Activated naive CD8-positive, alpha-beta T cell treated with anti-CD3 and anti-CD28 coated beads, Interleukin-2, amount 50 U/mL, for 24 hours (primary cell): Measurements from ENCODE around the gene TNS3.

Source experiments
- ATAC-seq: fragments of 150-1000 bp; cut with Tn5 transposase; one replicate; pipeline ENCODE4 v1.10.0; 2021
- DNase-seq: peaks from one replicate; pipeline ENCODE4 v3.0.0; 2021
- H3K27ac Mint-ChIP-seq: one replicate; pipeline ENCODE4 v1.8.0; 2021; ENCODE audit warnings: mild to moderate bottlenecking, mixed read lengths
- H3K27me3 Mint-ChIP-seq: one replicate; pipeline ENCODE4 v1.8.0; 2021; ENCODE audit warnings: mixed read lengths
- H3K36me3 Mint-ChIP-seq: one replicate; pipeline ENCODE4 v1.8.0; 2021; ENCODE audit warnings: low read depth, mixed read lengths
- H3K4me1 Mint-ChIP-seq: one replicate; pipeline ENCODE4 v1.8.0; 2021; ENCODE audit warnings: mixed read lengths
- H3K4me3 Mint-ChIP-seq: one replicate; pipeline ENCODE4 v1.8.0; 2021; ENCODE audit warnings: mild to moderate bottlenecking, moderate library complexity, mixed read lengths
- H3K9me3 Mint-ChIP-seq: one replicate; pipeline ENCODE4 v1.8.0; 2021; ENCODE audit warnings: mixed read lengths

TNS3 gene

DNA sequence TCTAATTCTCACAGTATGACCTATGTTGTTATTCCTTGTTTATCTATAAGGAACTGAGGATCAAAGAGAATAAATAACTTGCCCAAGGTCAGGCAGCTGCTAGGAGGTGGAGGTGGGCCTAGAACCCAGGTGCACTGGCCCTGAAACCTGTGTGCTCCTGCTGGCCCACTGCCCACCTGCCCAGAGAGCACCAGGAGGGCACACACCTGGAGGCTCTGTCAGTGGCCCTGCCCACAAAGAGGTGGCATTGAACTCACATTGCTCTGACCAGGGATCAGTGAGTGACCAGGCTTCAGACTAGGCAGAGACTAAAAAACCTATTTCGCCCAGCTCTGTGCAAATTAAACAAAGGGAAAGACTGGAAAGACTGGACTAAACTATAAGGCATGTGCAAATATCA is 210.6 kb downstream of the TNS3 start:
- Mint-ChIP-seq H3K36me3 (no peaks in the 10 kb centered on the region), H3K9me3 (no peaks in the 10 kb centered on the region), H3K27me3 (peaks cover 3% of the 10 kb centered on the region), H3K4me1 (no peaks in the 10 kb centered on the region), H3K27ac (no peak overlapping the region), H3K4me3 (no peak overlapping the region)
- no peak for DNase-seq
- no peak for ATAC-seq

DNA sequence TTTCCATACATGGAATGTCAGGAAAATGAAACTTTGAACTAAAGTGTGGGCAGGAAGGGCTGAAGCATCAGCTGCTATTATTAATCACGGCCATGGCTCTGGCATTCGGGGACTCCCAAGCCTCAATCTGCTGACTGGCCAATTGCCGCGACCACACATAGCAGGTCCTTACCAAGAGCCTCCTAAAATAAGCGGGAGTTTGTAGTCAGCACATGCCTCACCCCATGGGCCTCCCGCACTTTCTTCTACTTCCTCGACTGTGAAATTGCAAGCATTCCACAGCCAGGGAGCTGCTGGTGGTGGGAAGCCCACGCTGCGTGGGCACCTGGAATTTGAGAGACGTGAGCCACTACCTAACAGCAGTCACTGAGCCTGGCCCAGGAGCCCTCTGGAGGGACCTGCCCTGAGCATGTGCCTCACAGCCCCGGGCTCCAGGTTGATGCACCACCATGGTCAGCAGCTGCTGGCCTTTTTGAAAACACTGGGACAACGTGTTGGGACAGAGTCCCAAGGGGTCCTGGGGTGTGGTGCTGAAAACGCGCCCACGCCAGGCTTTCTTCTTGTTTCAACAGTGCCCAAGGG is 211.4 kb downstream of the TNS3 start:
- H3K27me3 Mint-ChIP-seq = peaks cover 3% of the 10 kb centered on the region
- H3K27ac Mint-ChIP-seq = no peak overlapping the region
- no peaks in the 10 kb centered on the region for H3K4me1 Mint-ChIP-seq
- no peak for DNase-seq
- H3K36me3 Mint-ChIP-seq = no peaks in the 10 kb centered on the region
- no peak for ATAC-seq
- H3K9me3 Mint-ChIP-seq = no peaks in the 10 kb centered on the region
- no peak overlapping the region for H3K4me3 Mint-ChIP-seq

DNA sequence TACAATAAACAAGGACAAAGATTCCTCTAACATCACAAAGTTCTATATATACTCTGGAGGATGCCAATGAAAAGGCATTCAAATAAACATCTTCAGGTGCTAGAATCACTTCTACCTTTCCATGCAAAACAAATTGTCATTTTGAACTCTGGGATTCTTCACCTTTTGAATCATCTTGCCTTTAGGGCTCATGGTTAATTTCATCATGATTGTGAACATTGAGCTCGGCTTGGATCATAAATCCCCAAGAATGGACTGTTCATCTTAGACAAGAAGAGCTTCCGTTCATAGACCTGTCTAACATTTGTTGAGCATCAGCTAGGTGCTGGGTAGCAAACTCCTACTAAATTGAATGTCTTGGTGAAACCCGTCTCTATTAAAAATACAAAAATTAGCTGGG is 212.2 kb downstream of the TNS3 start:
- ATAC-seq (no peak), DNase-seq (no peak)
- Mint-ChIP-seq H3K4me1 (no peaks in the 10 kb centered on the region), H3K9me3 (no peaks in the 10 kb centered on the region), H3K36me3 (no peaks in the 10 kb centered on the region), H3K27ac (no peak overlapping the region), H3K27me3 (peaks cover 3% of the 10 kb centered on the region), H3K4me3 (no peak overlapping the region)

GRCh38 chr7:47368190-47368812 is 213.6 kb downstream of the TNS3 start:
- Mint-ChIP-seq H3K27me3 (peaks cover 3% of the 10 kb centered on the region), H3K4me1 (no peaks in the 10 kb centered on the region)

DNA sequence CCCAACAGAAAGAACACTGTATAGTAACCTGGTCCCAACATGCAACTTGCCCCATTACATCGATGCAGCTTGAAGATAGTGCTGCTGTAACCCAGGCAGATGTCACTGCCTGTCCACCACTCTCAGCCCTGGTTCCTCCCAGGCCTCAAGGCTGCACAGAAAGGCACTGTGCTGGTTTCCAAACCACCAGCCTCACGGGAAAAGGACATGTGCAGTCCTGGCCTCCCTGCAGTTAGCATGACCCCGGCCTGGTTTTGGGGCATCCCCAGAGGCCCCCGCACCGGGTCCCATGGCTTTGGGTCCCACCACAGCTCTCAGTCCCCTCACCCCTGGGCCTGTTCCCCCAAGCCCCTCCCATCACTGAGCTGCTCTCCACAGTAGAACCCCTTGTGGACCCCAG is 214.5 kb downstream of the TNS3 start:
- no peaks in the 10 kb centered on the region for H3K36me3 Mint-ChIP-seq
- H3K4me1 Mint-ChIP-seq = no peaks in the 10 kb centered on the region
- no peaks in the 10 kb centered on the region for H3K9me3 Mint-ChIP-seq
- DNase-seq = no peak
- ATAC-seq = no peak
- H3K27ac Mint-ChIP-seq = no peak overlapping the region
- H3K27me3 Mint-ChIP-seq = peaks cover 3% of the 10 kb centered on the region
- no peak overlapping the region for H3K4me3 Mint-ChIP-seq

More at GRCh38 chr7:47368190-47368812, 213.6 kb downstream of the TNS3 start:
- H3K9me3 Mint-ChIP-seq = no peaks in the 10 kb centered on the region
- DNase-seq = no peak
- ATAC-seq = no peak
- H3K36me3 Mint-ChIP-seq = no peaks in the 10 kb centered on the region
- H3K4me3 Mint-ChIP-seq = no peak overlapping the region
- H3K27ac Mint-ChIP-seq = no peak overlapping the region

- H3K9me3 Mint-ChIP-seq = no peaks in the 10 kb centered on the region
- peaks cover 3% of the 10 kb centered on the region for H3K27me3 Mint-ChIP-seq
- no peak overlapping the region for H3K4me3 Mint-ChIP-seq
- no peaks in the 10 kb centered on the region for H3K4me1 Mint-ChIP-seq
- ATAC-seq (no peak), DNase-seq (no peak)
- H3K27ac Mint-ChIP-seq = no peak overlapping the region
- H3K36me3 Mint-ChIP-seq = no peaks in the 10 kb centered on the region
Measured at GRCh38 chr7:47366960-47367359, 215.0 kb downstream of the TNS3 start.

DNA sequence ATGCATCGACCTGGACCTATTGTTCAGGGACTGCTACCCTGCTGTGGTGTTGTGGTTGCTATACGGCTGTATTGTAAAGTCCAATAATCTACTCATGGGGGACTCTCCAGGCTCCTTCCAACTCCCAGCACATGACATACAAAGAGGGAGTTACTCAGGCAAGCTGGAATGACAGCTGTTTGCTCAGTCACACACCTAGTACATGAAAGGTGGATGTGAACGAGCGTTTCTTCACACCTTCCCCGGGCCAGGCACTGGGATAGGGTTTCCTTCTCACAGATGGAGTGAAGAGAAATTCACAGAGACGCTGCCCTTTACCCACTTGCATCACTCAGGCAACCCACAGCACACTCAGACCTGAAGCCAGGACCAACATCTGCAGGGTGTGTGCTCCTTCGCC is 215.7 kb downstream of the TNS3 start:
- Mint-ChIP-seq H3K36me3 (peaks cover under 1% of the 10 kb centered on the region), H3K27ac (no peak overlapping the region), H3K4me3 (no peak overlapping the region), H3K4me1 (no peaks in the 10 kb centered on the region), H3K9me3 (no peaks in the 10 kb centered on the region), H3K27me3 (peaks cover 3% of the 10 kb centered on the region)
- no peak for DNase-seq
- ATAC-seq = no peak

DNA sequence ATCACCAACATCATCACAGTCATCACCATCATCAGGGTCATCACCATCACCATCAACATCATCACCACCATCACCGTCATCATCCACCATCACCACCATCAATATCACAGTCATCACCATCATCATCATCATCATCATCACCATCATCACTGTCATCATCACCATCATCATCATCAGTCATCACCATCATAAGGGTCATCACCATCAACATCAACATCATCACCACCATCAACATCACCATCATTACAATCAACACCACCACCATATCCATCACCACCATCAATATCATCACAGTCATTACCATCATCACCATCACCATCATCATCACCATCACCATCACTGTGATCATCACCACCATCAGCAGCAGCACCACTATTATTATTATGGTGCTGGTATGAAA is 218.9 kb downstream of the TNS3 start:
- H3K36me3 Mint-ChIP-seq = peaks cover 1% of the 10 kb centered on the region
- H3K27ac Mint-ChIP-seq = no peak overlapping the region
- H3K4me1 Mint-ChIP-seq = peaks cover 2% of the 10 kb centered on the region
- H3K4me3 Mint-ChIP-seq = no peak overlapping the region
- DNase-seq = no peak
- H3K9me3 Mint-ChIP-seq = no peaks in the 10 kb centered on the region
- ATAC-seq = no peak
- peaks cover 3% of the 10 kb centered on the region for H3K27me3 Mint-ChIP-seq

- H3K4me3 Mint-ChIP-seq = no peak overlapping the region
- H3K27me3 Mint-ChIP-seq = no peaks in the 10 kb centered on the region
- DNase-seq (peak; percentile 62), ATAC-seq (peak; percentile 87)
- H3K9me3 Mint-ChIP-seq = no peaks in the 10 kb centered on the region
- H3K4me1 Mint-ChIP-seq = peaks cover 2% of the 10 kb centered on the region
- H3K36me3 Mint-ChIP-seq = peaks cover 1% of the 10 kb centered on the region
- H3K27ac Mint-ChIP-seq = peak overlapping the region; percentile 15
Measured at GRCh38 chr7:47361746-47362215, 220.1 kb downstream of the TNS3 start.

- peak overlapping the region; percentile 15 for H3K27ac Mint-ChIP-seq
- H3K4me1 Mint-ChIP-seq = peaks cover 2% of the 10 kb centered on the region
- H3K9me3 Mint-ChIP-seq = no peaks in the 10 kb centered on the region
- no peaks in the 10 kb centered on the region for H3K27me3 Mint-ChIP-seq
- peaks cover 1% of the 10 kb centered on the region for H3K36me3 Mint-ChIP-seq
- no peak for ATAC-seq
- no peak for DNase-seq
- no peak overlapping the region for H3K4me3 Mint-ChIP-seq
Measured at GRCh38 chr7:47361236-47361635, 220.7 kb downstream of the TNS3 start.

GRCh38 chr7:47360301-47360900 is 221.5 kb downstream of the TNS3 start:
- Mint-ChIP-seq H3K36me3 (peaks cover 1% of the 10 kb centered on the region), H3K4me3 (no peak overlapping the region), H3K27ac (no peak overlapping the region), H3K9me3 (no peaks in the 10 kb centered on the region), H3K27me3 (no peaks in the 10 kb centered on the region), H3K4me1 (peaks cover 2% of the 10 kb centered on the region)
- DNase-seq = no peak
- ATAC-seq = no peak

GRCh38 chr7:47358944-47359588 is 222.8 kb downstream of the TNS3 start:
- Mint-ChIP-seq H3K9me3 (no peaks in the 10 kb centered on the region), H3K27me3 (no peaks in the 10 kb centered on the region), H3K4me3 (no peak overlapping the region), H3K27ac (no peak overlapping the region), H3K36me3 (peaks cover 1% of the 10 kb centered on the region), H3K4me1 (peaks cover 2% of the 10 kb centered on the region)
- no peak for DNase-seq
- no peak for ATAC-seq

DNA sequence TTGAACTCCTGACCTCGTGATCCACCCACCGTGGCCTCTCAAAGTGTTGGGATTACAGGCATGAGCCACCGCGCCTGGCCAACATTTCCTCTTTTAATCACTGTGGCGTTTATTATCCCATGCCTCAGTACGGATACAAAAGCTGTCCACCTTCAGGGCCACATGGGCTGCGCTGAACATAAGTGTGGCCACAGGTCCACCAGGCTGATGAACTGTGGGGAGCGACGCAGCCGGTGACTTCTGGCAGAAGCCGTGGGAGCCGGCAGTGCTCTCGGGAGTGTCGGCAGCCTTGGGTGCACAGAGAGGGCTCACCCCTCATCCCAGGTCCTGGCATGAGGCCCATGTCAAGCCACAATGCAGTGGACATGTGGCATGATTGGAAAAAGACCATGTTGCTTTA is 223.6 kb downstream of the TNS3 start:
- Mint-ChIP-seq H3K36me3 (peaks cover 1% of the 10 kb centered on the region), H3K27ac (no peak overlapping the region), H3K27me3 (no peaks in the 10 kb centered on the region), H3K4me3 (no peak overlapping the region), H3K9me3 (no peaks in the 10 kb centered on the region), H3K4me1 (peaks cover 2% of the 10 kb centered on the region)
- no peak for ATAC-seq
- no peak for DNase-seq

DNA sequence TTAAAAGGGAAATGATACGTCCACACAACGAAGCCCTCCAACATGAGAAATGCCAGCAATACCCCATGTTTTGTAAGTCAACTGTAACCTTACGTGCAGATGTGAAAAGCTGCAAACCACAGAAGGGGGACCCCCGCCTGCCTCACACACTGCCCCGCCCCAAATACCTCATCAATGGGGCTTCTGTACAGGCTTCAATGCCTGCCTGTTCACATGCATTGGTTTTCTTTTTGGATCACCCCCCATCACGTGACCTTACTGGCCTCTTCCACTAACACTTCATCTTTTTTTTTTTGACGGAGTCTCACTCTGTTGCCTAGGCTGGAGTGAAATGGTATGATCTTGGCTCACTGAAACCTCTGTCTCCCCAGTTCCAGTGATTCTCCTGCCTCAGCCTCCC is 224.0 kb downstream of the TNS3 start:
- no peak for DNase-seq
- ATAC-seq = peak; percentile 18
- Mint-ChIP-seq H3K4me1 (peaks cover 2% of the 10 kb centered on the region), H3K4me3 (no peak overlapping the region), H3K9me3 (no peaks in the 10 kb centered on the region), H3K27me3 (no peaks in the 10 kb centered on the region), H3K36me3 (peaks cover 1% of the 10 kb centered on the region), H3K27ac (no peak overlapping the region)

GRCh38 chr7:47357361-47357760 is 224.6 kb downstream of the TNS3 start:
- no peak for ATAC-seq
- no peaks in the 10 kb centered on the region for H3K9me3 Mint-ChIP-seq

More at GRCh38 chr7:47357361-47357760, 224.6 kb downstream of the TNS3 start:
- Mint-ChIP-seq H3K4me3 (no peak overlapping the region), H3K4me1 (peaks cover 2% of the 10 kb centered on the region), H3K27ac (no peak overlapping the region), H3K36me3 (peaks cover 1% of the 10 kb centered on the region), H3K27me3 (no peaks in the 10 kb centered on the region)
- DNase-seq = no peak
